GM23248 (cell line): ENCODE results near the gene MPPED1. TPM values are rescaled to one million over a fixed set of nuclear protein-coding genes. Genes with fewer than 3 reads are reported as not detected.

Experiments
- DNase-seq: peaks from one replicate; pipeline ENCODE4 v3.0.0-alpha.2; 2015
- H2AFZ ChIP-seq: fragments of 200-600 bp; sonication (generic); 2 replicates; pipeline ENCODE4 v1.6.1; 2016; ENCODE audit warnings: antibody characterized with exemption
- H3F3A ChIP-seq: fragments of 200-600 bp; sonication (generic); 2 replicates; pipeline ENCODE4 v1.6.1; 2016; ENCODE audit warnings: mild to moderate bottlenecking, antibody characterized with exemption, mixed run types; ENCODE audit not compliant: insufficient read depth
- H3K27ac ChIP-seq: fragments of 200-600 bp; sonication (generic); 2 replicates; pipeline ENCODE4 v1.5.1; 2016; ENCODE audit warnings: mild to moderate bottlenecking
- H3K27me3 ChIP-seq: fragments of 200-600 bp; sonication (generic); replicated peaks from 2 replicates; pipeline ENCODE4 v1.6.1; 2016; ENCODE audit warnings: mild to moderate bottlenecking; ENCODE audit not compliant: insufficient read depth
- H3K36me3 ChIP-seq: fragments of 200-600 bp; sonication (generic); 2 replicates; pipeline ENCODE4 v1.6.1; 2016; ENCODE audit warnings: low read depth, mild to moderate bottlenecking
- H3K4me1 ChIP-seq: fragments of 200-600 bp; sonication (generic); 2 replicates; pipeline ENCODE4 v1.6.1; 2016; ENCODE audit warnings: mild to moderate bottlenecking; ENCODE audit not compliant: insufficient read depth
- H3K4me2 ChIP-seq: fragments of 200-600 bp; sonication (generic); one replicate; pipeline ENCODE4 v1.6.1; 2016; ENCODE audit warnings: mild to moderate bottlenecking; ENCODE audit not compliant: unreplicated experiment
- H3K4me3 ChIP-seq: fragments of 200-600 bp; sonication (generic); 2 replicates; pipeline ENCODE4 v1.5.1; 2016; ENCODE audit warnings: mild to moderate bottlenecking
- H3K79me2 ChIP-seq: fragments of 200-600 bp; sonication (generic); 2 replicates; pipeline ENCODE4 v1.6.1; 2016; ENCODE audit warnings: mild to moderate bottlenecking; ENCODE audit not compliant: insufficient read depth
- H3K9ac ChIP-seq: fragments of 200-600 bp; sonication (generic); 2 replicates; pipeline ENCODE4 v1.6.1; 2016; ENCODE audit warnings: mild to moderate bottlenecking
- H3K9me2 ChIP-seq: fragments of 200-600 bp; sonication (generic); 2 replicates; pipeline ENCODE4 v1.6.1; 2016; ENCODE audit warnings: mixed run types, mild to moderate bottlenecking, moderate library complexity; ENCODE audit not compliant: insufficient read depth
- H3K9me3 ChIP-seq: fragments of 200-600 bp; sonication (generic); one replicate; pipeline ENCODE4 v1.6.1; 2017; ENCODE audit warnings: low read depth
- H4K20me1 ChIP-seq: fragments of 200-600 bp; sonication (generic); 2 replicates; pipeline ENCODE4 v1.6.0; 2016; ENCODE audit not compliant: insufficient read depth
- EZH2 ChIP-seq: fragments of 200-600 bp; sonication (generic); IDR thresholded peaks from 2 replicates; pipeline ENCODE4 v1.6.1; 2018; ENCODE audit warnings: antibody characterized with exemption, mild to moderate bottlenecking; ENCODE audit not compliant: insufficient read depth, poor library complexity, severe bottlenecking
- EZH2phosphoT487 ChIP-seq: fragments of 200-600 bp; sonication (generic); IDR thresholded peaks from 2 replicates; pipeline ENCODE4 v1.6.1; 2018; ENCODE audit warnings: antibody characterized with exemption, moderate library complexity, mild to moderate bottlenecking, low read depth; ENCODE audit not compliant: insufficient read depth
- WGBS, 2 experiments: methylation state at CpG; one replicate each; pipeline ENCODE4 v1.1.6; 2015 to 2017; ENCODE audit warnings: low lambda C conversion rate in 2 of 2, low coverage in 1 of 2; ENCODE audit errors: missing lambda C conversion rate in 2 of 2; 5-methylcytosine and 5-hydroxymethylcytosine counted together
- in situ Hi-C: fragments of 300-500 bp; cut with MboI; formaldehyde crosslinking; loops from 2 replicates; pipeline ENCODE4 v1.15.0; 2020
- polyA plus RNA-seq: library from polyadenylated mRNA; unstranded; fragments of >200 nt; fragmentation: Nextera tagmentation; extraction: Ambion mirVana; gene quantifications from 2 replicates; pipeline ENCODE4 v1.2.1, GENCODE V29; 2016
- total RNA-seq: library from RNA; depleted of rRNA; stranded (reverse); fragments of >200 nt; shearing (Covaris generic); gene quantifications from 2 replicates; pipeline ENCODE4 v1.2.3, GENCODE V29; 2014

The MPPED1 gene
- total and polyA plus RNA-seq, 2 experiments from 2014 or later, result not detected

DNA sequence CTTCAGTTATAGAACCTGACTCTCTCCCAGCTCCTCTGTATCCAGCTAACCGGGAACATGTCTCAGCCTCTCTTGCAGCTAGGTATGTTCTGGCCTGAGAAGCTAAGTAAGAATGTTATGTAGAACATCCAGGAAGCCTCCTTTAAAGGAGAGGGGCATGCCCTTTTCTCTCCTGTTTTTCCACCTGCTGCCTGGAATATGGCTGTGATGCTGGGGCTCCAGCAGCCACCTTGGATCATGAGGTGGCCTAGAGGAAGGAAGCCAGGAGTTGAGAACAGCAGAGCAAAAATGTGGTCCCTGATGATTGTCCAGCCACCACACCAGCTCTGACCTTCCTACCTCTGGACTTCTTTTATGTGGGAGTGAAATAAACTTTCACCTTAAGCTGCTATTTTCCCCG is 117.6 kb downstream of the MPPED1 start:
- H3K79me2 ChIP-seq, result no peaks in the 10 kb centered on the region
- 63 to 74% methylated on average over 2 of the region's 2 CpGs for WGBS, 2 experiments
- no peak overlapping the region for H3K9ac ChIP-seq
- H4K20me1 ChIP-seq, result no peaks in the 10 kb centered on the region
- TF ChIP-seq EZH2phosphoT487, result no peak
- no peak for TF ChIP-seq EZH2
- H3K27ac ChIP-seq, result no peak overlapping the region
- no peak overlapping the region for H2AFZ ChIP-seq
- no peaks in the 10 kb centered on the region for H3F3A ChIP-seq
- no peak overlapping the region for H3K4me3 ChIP-seq
- no peak for DNase-seq
- no peaks in the 10 kb centered on the region for H3K9me2 ChIP-seq
- in situ Hi-C loops, result no loop called here
- H3K4me1 ChIP-seq, result no peaks in the 10 kb centered on the region
- H3K27me3 ChIP-seq, result no peaks in the 10 kb centered on the region; the same call in 1 of the 2 replicates
- H3K4me2 ChIP-seq, result no peak overlapping the region
- H3K36me3 ChIP-seq, result no peaks in the 10 kb centered on the region
- H3K9me3 ChIP-seq, result no peaks in the 10 kb centered on the region

DNA sequence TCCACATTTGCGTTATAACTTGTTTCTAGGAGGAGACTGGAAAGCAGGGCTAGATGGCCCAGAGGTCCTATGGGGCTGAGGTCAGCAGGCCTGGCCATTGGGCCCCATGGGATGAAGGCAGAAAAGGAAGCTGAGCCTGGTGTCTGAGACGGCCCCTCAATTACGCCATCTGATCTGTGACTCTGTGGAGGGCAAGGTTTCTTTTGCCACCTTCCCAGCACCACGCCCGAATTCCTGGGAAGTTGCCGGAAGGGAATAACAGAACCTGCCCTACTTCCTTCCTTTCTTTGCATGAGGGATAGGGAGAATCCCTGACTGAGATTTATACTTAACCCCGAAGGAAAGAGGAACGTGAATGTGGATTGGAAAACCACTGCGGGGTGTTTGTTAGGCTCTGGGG is 118.1 kb downstream of the MPPED1 start:
- Histone ChIP-seq H3K4me3 (no peak overlapping the region), H3K9me2 (no peaks in the 10 kb centered on the region), H3K9ac (no peak overlapping the region), H3K4me2 (no peak overlapping the region), H3K79me2 (no peaks in the 10 kb centered on the region), H3F3A (no peaks in the 10 kb centered on the region), H3K36me3 (no peaks in the 10 kb centered on the region), H3K27ac (no peak overlapping the region), H3K9me3 (no peaks in the 10 kb centered on the region), H2AFZ (no peak overlapping the region), H3K27me3 (no peaks in the 10 kb centered on the region; the same call in 1 of the 2 replicates), H4K20me1 (no peaks in the 10 kb centered on the region), H3K4me1 (no peaks in the 10 kb centered on the region)
- in situ Hi-C loops, result no loop called here
- WGBS, 2 experiments, result 59 to 62% methylated on average over 9 of the region's 9 CpGs
- DNase-seq, result no peak
- TF ChIP-seq EZH2phosphoT487 (no peak), EZH2 (no peak)

DNA sequence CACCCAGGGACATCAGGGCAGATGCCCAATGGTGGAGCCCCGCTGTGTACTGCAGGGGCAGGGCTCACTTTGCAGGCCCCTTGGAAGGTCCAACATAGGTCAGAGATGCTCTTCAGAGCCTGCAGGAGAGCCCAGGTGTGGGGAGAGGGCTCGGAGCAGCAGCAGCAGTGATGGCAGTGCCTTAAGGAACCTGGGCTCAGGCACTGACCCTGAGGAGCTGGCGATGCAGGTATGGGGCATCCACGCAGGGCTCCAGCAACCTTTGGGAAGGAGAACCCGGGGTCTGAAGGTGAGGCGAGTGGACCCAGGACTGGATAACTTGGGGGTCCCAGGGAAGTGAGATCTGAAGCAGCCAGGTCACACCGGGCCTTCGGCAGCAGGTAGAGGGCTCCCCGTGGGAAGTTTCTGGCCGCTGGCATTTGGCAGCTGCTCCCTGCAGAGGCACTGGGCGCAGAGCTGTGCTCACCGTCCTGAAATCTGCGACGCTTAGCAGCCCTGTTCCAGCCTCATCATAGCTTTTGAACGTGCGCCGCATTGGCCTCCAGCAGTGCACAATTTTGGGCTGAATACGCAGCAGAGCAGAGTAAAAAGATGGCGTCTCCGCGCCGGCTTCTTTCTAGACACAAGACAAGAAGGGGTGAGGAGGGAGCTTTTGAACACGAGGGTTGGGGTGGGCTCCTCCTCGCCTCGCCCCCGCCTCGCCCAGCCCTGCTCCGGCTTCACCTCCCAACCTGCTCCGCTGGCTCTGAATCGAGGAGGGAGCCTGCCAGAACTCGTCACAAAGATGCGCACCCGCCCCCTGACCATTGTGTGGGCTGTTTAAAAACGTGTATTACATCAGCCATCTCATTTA is 118.8 kb downstream of the MPPED1 start:
- no peak overlapping the region for H3K4me3 ChIP-seq
- in situ Hi-C loops, result no loop called here
- WGBS, 2 experiments, result 61% methylated on average over 31 to 34 of the region's 34 CpGs
- H3F3A ChIP-seq, result no peaks in the 10 kb centered on the region
- TF ChIP-seq EZH2 (no peak), EZH2phosphoT487 (no peak)
- DNase-seq, result no peak
- H2AFZ ChIP-seq, result no peak overlapping the region
- no peaks in the 10 kb centered on the region for H3K36me3 ChIP-seq
- H3K9me2 ChIP-seq, result no peaks in the 10 kb centered on the region
- no peaks in the 10 kb centered on the region for H3K9me3 ChIP-seq
- no peak overlapping the region for H3K4me2 ChIP-seq
- H3K4me1 ChIP-seq, result no peaks in the 10 kb centered on the region
- no peak overlapping the region for H3K9ac ChIP-seq
- no peaks in the 10 kb centered on the region; the same call in 1 of the 2 replicates for H3K27me3 ChIP-seq
- no peaks in the 10 kb centered on the region for H3K79me2 ChIP-seq
- H3K27ac ChIP-seq, result no peak overlapping the region
- H4K20me1 ChIP-seq, result no peaks in the 10 kb centered on the region

DNA sequence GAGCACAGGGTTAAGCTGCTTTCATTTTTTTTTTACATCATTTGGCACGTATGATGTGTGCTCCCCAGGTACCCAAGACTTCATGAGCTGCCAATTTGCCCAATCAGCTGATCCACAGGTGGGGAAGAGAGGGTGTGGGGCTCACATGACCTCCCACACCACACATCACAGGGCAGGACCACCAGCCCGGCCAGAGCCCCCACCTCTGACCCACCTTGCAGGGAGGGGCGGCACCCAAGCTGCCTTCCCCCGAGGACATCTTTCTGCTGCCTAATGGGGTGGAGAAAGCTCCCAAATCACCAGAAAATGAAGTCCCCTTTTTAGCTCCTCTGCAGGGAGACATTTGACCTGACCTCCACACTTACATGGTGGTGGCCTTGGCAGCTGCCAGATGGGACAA is 119.8 kb downstream of the MPPED1 start:
- no peak for DNase-seq
- no peaks in the 10 kb centered on the region for H4K20me1 ChIP-seq
- H3K9ac ChIP-seq, result no peak overlapping the region
- no peak overlapping the region for H2AFZ ChIP-seq
- in situ Hi-C loops, result no loop called here
- no peaks in the 10 kb centered on the region for H3K36me3 ChIP-seq
- H3K9me2 ChIP-seq, result no peaks in the 10 kb centered on the region
- H3K9me3 ChIP-seq, result no peaks in the 10 kb centered on the region
- H3K27ac ChIP-seq, result no peak overlapping the region
- H3K4me3 ChIP-seq, result no peak overlapping the region
- H3K27me3 ChIP-seq, result no peaks in the 10 kb centered on the region
- H3K4me2 ChIP-seq, result no peak overlapping the region
- TF ChIP-seq EZH2phosphoT487 (no peak), EZH2 (no peak)
- H3K79me2 ChIP-seq, result no peaks in the 10 kb centered on the region
- no peaks in the 10 kb centered on the region for H3K4me1 ChIP-seq
- H3F3A ChIP-seq, result no peaks in the 10 kb centered on the region
- WGBS, 2 experiments, result 9 to 19% methylated on average over 4 of the region's 4 CpGs
